ENCODE results near the gene STRN.
"Not testable (repeated sequence)": the region's sequence is repeated elsewhere in the genome, so short reads cannot be mapped to it uniquely, and the experiment has no call there.

STRN gene

DNA sequence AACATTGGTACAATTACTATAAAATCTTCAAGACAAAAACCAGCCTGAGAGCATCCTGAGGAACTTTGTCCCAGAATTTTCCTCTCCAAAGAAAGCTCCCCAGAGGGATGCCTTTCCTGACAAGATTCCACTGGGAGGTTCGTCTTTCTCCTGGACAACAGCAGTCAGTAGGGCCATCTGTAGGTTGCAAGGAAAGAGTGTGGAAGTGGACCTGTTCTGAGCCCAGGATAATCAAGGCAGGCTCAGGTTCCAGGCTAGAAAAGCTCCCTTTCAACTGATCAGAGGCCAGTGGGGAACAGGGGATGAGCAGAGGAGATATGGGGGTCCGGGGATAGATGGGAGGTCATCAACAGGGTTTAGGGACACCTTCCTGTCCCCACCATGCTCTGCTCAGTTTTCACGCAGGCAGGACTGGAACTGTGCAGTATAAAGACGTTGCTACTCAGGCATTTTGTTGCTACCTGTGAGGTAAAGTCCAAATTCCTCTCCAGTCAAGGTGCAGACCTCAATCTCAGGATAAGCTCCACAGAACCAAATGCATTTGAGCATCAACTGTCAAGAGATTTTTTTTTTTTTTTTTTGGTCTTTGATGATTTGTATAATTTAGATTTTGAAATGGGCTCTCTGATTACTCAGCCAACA lies 126.2 kb downstream of the STRN start:
- no peak for DNase-seq (ENCODE audit: low read depth in 4 of 4, low spot score in 1 of 4)

GRCh38 chr2:36834731-36835524 lies 131.4 kb downstream of the STRN start:
- DNase-seq (ENCODE audit: low read depth in 4 of 4, low spot score in 1 of 4) = no peak

DNA sequence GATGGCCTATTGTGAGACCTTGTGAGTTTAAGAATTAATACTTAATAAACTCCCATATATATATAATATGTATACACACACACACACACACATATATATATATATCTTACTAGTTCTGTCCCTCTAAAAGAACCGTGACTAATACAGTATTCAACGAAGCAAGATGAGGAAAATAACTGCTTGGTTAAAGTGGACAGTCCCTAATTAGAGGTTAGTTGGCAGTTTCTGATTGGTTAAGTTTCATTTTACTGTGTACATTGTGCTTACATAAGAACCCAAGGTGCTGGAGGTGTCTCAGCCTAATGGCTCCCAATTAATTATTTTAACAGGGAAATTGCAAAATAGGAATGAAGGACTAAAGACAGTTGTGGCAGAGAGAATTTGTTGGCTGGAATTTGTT lies 132.1 kb downstream of the STRN start:
- DNase-seq (ENCODE audit: low read depth in 4 of 4, low spot score in 1 of 4) = no peak

DNA sequence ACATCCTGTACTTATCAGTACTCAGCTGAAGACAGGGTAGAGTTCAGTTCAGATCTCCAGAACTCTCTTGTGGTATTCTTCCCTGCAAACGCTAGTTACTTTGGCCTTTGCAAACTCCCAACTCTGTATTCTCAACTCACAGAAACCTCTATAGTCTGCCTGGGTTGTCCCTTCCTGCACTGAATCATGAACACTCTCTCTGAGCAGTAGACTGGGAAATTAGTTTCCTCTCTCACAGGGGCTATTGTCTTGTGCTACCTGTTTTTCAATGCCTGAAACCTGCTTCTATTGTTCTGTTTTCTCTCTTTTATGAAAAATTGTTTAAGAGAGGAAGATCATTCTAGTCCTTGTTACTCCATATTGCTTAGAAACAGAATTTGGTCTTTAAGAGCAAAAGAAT lies 135.2 kb downstream of the STRN start:
- no peak for DNase-seq (ENCODE audit: low read depth in 4 of 4, low spot score in 1 of 4)

- not testable (repeated sequence) for DNase-seq (ENCODE audit: low read depth in 4 of 4, low spot score in 1 of 4)
Measured at GRCh38 chr2:36824683-36825082, 141.7 kb downstream of the STRN start.

DNA sequence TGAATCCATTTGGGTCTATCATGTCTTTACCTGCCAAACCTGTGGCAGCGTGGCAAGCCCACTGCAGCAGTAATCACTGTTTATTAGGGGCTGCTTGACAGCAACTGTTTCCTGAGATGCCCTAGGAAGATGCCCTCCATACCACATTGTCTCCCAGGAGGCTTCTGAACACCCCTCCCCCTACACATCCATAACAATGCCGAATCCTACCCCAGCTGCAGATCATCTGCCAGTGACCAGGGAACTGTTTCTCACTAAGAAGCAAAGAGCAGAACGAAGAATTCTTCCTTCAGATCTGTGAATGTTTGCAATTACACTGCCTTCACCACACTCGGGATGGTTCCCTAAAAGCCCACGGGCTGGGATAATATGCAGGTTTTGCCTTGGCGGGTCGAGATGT lies 142.1 kb downstream of the STRN start:
- DNase-seq (ENCODE audit: low read depth in 4 of 4, low spot score in 1 of 4) = no peak

- no peak for DNase-seq (ENCODE audit: low read depth in 4 of 4, low spot score in 1 of 4)
Measured at GRCh38 chr2:36823862-36824261, 142.5 kb downstream of the STRN start.

DNA sequence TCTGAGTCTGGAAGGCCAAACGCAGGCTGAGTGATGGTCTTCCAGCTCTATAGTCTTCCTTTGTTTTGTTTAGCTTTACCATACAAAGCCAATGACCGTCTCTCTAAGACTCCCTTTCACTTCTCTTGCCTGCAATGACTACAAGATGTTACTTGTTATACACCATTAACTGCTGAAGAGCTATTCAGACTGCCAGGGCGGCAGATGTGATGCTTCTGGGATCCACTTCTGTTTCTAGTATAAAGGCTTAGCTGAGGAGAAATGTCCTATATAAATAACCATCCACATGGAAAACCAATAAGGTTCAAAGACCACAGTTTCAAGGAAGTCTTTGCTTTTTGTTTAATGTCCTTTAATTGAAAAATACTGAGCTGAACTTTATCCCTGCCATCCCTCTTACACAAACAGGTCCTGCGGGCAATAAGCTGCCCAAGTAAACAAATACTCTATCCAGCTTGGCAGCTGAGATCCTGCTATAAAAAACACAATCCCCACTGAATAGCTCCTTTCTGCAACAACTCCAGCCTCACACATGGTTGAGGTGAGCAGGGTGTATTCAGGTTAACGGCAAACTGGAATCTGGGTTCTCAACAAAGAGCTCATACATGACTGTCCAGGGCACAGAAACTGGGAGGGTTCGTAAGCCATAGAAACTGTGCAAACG lies 145.3 kb downstream of the STRN start:
- no peak for DNase-seq (ENCODE audit: low read depth in 4 of 4, low spot score in 1 of 4)

GRCh38 chr2:36819095-36819711 lies 147.1 kb downstream of the STRN start:
- DNase-seq (ENCODE audit: low read depth in 4 of 4, low spot score in 1 of 4) = no peak

DNA sequence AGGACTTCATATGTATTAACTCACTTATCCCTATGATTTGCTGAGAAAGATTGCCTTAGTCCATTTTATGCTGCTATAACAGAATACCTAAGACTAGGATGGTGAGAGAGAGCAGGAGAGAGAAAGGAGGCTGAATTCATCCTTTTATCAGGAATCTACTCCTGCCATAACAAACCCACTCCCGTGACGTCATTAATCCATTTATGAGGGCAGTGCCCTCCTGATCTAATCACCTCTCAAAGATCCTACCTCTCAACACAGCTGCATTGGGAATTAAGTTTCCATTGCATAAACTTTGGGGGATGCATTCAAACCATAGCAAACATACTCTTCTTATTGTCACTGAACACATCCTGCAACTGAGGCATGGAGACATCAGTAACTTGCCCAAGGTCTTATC lies 147.8 kb downstream of the STRN start:
- no peak for DNase-seq (ENCODE audit: low read depth in 4 of 4, low spot score in 1 of 4)

DNA sequence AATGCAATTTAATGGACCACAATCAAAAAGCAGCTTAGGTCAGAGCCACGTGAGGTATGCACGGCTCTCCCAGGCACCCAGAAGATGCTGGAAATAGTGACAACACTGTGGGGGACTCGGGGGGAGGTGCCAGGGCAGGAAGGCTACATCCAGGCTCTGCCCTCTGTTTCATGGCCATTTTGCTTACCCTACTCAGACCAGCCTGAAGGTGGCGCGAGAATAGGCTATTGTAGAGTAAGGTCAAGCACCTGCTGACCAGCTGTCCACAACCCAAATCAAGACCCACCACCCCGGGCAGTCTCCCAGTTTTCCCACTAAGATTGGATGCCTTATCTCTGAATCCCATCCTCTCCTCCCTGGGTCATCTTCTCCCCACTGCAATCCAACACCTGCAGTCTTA lies 154.1 kb downstream of the STRN start:
- DNase-seq (ENCODE audit: low read depth in 4 of 4, low spot score in 1 of 4) = no peak

- DNase-seq (ENCODE audit: low read depth in 4 of 4, low spot score in 1 of 4) = no peak
Measured at GRCh38 chr2:36811071-36811470, 155.3 kb downstream of the STRN start.

- DNase-seq (ENCODE audit: low read depth in 4 of 4, low spot score in 1 of 4) = no peak
Measured at GRCh38 chr2:36809069-36809445, 157.3 kb downstream of the STRN start.

DNA sequence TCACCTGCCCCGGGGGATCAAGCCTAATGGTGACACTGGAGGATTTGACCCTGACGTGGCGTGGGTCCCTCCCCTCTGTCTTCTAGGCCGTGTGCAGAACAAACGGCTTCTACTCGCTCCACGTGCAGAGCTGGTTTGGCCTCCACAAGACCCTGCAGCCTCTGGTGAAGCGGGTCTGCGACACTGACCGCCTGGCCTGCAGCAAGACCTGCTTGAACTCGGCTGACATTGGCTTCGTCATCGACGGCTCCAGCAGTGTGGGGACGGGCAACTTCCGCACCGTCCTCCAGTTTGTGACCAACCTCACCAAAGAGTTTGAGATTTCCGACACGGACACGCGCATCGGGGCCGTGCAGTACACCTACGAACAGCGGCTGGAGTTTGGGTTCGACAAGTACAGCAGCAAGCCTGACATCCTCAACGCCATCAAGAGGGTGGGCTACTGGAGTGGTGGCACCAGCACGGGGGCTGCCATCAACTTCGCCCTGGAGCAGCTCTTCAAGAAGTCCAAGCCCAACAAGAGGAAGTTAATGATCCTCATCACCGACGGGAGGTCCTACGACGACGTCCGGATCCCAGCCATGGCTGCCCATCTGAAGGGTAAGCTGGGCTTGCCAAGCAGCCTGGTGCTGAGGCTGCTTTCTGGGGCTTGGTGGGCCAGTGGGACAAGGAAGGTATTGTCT lies 157.8 kb downstream of the STRN start:
- no peak for DNase-seq (ENCODE audit: low read depth in 4 of 4, low spot score in 1 of 4)

DNA sequence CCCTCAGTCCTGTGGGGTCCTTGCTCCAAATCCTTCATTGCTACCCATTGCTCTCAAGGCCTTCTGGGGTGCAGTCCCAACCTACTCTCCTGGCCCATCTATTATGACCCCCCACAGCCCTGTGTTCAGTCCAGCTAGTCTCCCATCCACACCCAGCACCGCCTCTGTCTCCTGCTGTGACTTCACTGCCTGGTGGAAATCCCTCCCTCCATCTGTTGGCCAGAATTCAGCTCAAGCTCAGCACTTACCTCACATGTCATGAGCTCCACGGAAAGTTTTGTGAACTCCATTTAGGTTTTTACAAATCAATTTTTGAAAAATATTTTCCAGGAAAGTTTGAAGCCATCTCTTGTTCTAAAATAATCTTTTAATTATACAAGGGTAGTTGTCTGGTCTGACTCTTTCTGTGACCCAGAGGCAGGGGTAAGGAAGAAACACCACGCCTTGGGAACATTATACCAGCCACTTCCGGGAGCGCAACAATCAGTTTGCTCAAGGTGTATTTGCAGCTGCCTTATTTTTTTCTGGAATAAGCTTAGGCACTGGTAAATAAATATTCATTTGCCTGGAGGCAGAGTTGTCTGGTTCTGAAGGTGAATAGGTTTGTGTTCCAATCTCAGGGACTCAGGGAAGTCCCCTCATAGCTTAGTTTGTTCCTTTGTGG lies 159.0 kb downstream of the STRN start:
- no peak for DNase-seq (ENCODE audit: low read depth in 4 of 4, low spot score in 1 of 4)

DNA sequence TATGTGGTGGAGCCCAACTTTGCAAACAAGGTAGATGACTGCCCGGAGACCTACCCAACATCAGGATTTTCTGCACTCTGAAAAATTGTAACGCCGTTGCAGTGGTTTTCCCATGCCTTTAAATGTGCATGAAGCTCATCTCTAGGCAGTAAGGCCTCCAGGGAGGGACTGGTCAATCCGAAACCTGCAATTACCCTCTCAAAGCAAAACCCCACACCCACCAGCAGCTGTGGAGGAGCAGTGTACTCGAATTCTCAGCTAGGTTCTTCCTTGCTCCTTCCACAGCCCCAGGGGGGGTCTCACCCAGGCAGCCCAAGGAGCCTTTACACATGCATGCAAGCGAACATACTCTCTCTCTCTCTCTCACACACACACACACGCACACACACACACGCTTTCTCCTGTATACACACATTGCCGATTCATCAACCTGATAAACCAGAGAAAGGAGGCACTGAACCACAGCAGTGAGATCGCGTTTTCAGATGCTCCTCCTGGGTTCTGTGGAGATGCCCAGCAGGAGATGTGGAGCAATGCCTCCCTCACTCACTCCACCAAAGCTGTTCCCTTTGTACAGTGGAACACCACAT lies 160.6 kb downstream of the STRN start:
- no peak for DNase-seq (ENCODE audit: low read depth in 4 of 4, low spot score in 1 of 4)

GRCh38 chr2:36802952-36803351 lies 163.4 kb downstream of the STRN start:
- no peak for DNase-seq (ENCODE audit: low read depth in 4 of 4, low spot score in 1 of 4)

DNA sequence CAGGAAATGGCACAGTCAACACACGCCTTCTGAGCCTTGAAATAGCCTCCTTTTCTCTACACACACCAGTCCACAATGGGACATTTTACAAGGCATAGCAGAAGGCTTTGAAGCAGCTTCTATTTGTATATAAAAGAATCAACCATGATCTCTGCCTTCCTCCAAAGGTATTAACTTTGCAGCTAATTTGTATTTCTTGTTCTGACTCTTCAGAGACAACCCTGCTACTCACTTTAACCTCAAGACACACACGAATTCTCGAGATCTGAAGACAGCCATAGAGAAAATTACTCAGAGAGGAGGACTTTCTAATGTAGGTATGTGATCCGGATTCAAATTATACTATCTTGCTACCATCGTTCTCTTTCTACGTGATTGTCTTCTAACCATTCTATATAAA lies 165.2 kb downstream of the STRN start:
- DNase-seq (ENCODE audit: low read depth in 4 of 4, low spot score in 1 of 4) = no peak

DNA sequence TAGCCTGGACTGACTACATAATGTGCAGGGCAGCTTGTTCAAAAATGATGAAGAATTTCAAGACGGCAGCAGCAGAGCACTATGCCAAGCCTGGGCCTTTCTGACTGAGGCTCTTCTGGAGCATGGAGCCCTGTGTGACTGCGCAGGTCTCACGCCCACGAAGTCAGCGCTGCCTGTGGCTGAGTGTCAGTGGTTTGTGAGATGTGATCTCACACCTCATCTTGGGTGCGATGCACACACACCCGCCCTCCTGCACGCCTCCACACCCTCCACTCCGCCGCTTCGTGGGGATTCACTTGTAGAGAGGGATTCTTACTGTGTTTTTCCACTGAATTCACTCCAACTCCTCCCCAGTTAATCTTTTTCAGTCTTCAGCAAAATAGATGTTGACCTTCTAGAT lies 166.0 kb downstream of the STRN start:
- DNase-seq (ENCODE audit: low read depth in 4 of 4, low spot score in 1 of 4) = peak; percentile 10 to 41 (median 27)

- no peak for DNase-seq (ENCODE audit: low read depth in 4 of 4, low spot score in 1 of 4)
Measured at GRCh38 chr2:36798724-36799123, 167.6 kb downstream of the STRN start.

Measured in stimulated activated CD4-positive, alpha-beta T cell treated with anti-CD3 and anti-CD28 coated beads, Interleukin-1b, Interleukin-23, amount 100 ng/mL, for 24 hours (primary cell).